ENCODE measurements around the gene CMTM6. TPM values are rescaled to one million over a fixed set of nuclear protein-coding genes. Genes with fewer than 3 reads are reported as not detected.

CMTM6 gene
- total and polyA plus RNA-seq, 10 of the 15 experiments (the other 5 are each of a cell fraction or from before 2014, with no cell fraction given) = 27.1 to 97.3 (median 61.4) TPM

DNA sequence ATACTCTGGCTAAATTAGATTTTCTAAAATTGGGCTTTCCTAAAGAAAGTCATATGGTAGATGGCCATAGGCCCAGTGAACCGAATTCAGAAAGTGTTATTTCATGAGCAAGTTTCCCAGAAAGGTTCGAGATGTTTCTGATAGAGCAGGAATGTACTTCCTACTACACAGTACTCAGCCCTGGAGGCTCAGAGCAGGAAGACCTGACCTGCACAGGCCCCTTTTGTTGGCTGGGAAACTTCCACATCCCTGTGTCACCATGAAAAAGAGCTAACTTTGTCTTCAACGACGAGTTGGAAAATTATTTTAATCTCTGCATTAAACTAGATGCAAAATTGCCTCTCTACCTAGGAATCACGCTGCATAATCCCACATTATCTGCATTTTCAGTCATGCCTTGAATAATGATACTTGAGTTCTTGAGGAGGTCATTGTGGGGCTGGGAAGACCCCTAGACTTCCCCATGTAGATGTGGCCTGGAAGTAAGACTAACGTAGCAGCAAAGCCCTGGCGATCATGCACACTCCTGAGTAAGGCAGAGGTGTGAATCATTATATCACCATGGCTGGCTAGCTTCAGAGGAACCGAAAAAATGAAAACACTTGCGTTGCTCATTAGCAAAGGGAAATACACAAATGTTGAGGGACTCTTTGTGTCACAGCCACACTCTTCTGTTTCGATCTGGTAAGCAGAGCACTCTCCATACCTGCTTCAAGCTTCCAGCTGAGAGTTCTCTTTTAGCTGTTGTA lies 63.9 kb downstream of the CMTM6 start (continued):
- TF ChIP-seq NKRF (conservative IDR thresholded peaks at IDR 0.05) (no peak), CBX3 (IDR thresholded peaks at IDR 0.05; ENCODE audit: borderline replicate concordance, low read depth) (no peak), SIN3A (IDR thresholded peaks at IDR 0.05; ENCODE audit: low read depth, low read length) (no peak), USF1 (IDR thresholded peaks at IDR 0.05; ENCODE audit: borderline replicate concordance, extremely low read length, insufficient read depth, low read depth, low read length) (no peak), E2F4 (IDR thresholded peaks at IDR 0.05; ENCODE audit: low read depth, low read length) (no peak), PAX5 (IDR thresholded peaks at IDR 0.05; ENCODE audit: borderline replicate concordance, low read depth, low read length) (peak; percentile 98), ZNF622 (IDR thresholded peaks at IDR 0.05) (no peak), NFIC (IDR thresholded peaks at IDR 0.05; ENCODE audit: low read depth, low read length) (peak; percentile 91), RFX5 (IDR thresholded peaks at IDR 0.05; ENCODE audit: low read depth, low read length) (0 out of 2 replicates have a peak, but pooled peaks have one; percentile 15), NR2F1 (conservative IDR thresholded peaks at IDR 0.05) (peak; percentile 80), NFXL1 (IDR thresholded peaks at IDR 0.05; ENCODE audit: borderline replicate concordance) (no peak), RELA (IDR thresholded peaks at IDR 0.05; ENCODE audit: borderline replicate concordance, partially characterized antibody) (peak; percentile 99), FOS (IDR thresholded peaks at IDR 0.05; ENCODE audit: borderline replicate concordance, extremely low read depth, insufficient read length) (no peak), HDAC6 (IDR thresholded peaks at IDR 0.05; ENCODE audit: unreplicated experiment) (no peak), BHLHE40 (IDR thresholded peaks at IDR 0.05; ENCODE audit: borderline replicate concordance in 1 of 2, low read depth in 2 of 2, low read length in 1 of 2) (peak; percentile 87 to 89), MEF2A (IDR thresholded peaks at IDR 0.05; ENCODE audit: insufficient read depth, low read depth, low read length) (0 out of 2 replicates have a peak, but pooled peaks have one; percentile 30)
- TF ChIP-seq, protein P1, sequence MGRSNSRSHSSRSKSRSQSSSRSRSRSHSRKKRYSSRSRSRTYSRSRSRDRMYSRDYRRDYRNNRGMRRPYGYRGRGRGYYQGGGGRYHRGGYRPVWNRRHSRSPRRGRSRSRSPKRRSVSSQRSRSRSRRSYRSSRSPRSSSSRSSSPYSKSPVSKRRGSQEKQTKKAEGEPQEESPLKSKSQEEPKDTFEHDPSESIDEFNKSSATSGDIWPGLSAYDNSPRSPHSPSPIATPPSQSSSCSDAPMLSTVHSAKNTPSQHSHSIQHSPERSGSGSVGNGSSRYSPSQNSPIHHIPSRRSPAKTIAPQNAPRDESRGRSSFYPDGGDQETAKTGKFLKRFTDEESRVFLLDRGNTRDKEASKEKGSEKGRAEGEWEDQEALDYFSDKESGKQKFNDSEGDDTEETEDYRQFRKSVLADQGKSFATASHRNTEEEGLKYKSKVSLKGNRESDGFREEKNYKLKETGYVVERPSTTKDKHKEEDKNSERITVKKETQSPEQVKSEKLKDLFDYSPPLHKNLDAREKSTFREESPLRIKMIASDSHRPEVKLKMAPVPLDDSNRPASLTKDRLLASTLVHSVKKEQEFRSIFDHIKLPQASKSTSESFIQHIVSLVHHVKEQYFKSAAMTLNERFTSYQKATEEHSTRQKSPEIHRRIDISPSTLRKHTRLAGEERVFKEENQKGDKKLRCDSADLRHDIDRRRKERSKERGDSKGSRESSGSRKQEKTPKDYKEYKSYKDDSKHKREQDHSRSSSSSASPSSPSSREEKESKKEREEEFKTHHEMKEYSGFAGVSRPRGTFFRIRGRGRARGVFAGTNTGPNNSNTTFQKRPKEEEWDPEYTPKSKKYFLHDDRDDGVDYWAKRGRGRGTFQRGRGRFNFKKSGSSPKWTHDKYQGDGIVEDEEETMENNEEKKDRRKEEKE (IDR thresholded peaks at IDR 0.05) = no peak
- TF ChIP-seq, protein P2, sequence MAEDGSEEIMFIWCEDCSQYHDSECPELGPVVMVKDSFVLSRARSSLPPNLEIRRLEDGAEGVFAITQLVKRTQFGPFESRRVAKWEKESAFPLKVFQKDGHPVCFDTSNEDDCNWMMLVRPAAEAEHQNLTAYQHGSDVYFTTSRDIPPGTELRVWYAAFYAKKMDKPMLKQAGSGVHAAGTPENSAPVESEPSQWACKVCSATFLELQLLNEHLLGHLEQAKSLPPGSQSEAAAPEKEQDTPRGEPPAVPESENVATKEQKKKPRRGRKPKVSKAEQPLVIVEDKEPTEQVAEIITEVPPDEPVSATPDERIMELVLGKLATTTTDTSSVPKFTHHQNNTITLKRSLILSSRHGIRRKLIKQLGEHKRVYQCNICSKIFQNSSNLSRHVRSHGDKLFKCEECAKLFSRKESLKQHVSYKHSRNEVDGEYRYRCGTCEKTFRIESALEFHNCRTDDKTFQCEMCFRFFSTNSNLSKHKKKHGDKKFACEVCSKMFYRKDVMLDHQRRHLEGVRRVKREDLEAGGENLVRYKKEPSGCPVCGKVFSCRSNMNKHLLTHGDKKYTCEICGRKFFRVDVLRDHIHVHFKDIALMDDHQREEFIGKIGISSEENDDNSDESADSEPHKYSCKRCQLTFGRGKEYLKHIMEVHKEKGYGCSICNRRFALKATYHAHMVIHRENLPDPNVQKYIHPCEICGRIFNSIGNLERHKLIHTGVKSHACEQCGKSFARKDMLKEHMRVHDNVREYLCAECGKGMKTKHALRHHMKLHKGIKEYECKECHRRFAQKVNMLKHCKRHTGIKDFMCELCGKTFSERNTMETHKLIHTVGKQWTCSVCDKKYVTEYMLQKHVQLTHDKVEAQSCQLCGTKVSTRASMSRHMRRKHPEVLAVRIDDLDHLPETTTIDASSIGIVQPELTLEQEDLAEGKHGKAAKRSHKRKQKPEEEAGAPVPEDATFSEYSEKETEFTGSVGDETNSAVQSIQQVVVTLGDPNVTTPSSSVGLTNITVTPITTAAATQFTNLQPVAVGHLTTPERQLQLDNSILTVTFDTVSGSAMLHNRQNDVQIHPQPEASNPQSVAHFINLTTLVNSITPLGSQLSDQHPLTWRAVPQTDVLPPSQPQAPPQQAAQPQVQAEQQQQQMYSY (CRISPR knock-in tag; IDR thresholded peaks at IDR 0.05) = no peak

All from GM12878 (cell line).